Mammary epithelial cell (primary cell): ENCODE measurements around the gene HOXA10.

Source experiments
- CTCF ChIP-seq, 2 donors: IDR thresholded peaks in 1 of 2; conservative IDR thresholded peaks in 1 of 2; 2 replicates each; pipeline ENCODE4 v1.5.1; 2011 to 2012; ENCODE audit warnings: inconsistent platforms in 2 of 2, low read length in 2 of 2, mild to moderate bottlenecking in 2 of 2, control low read depth in 1 of 2, low read depth in 1 of 2; ENCODE audit not compliant: insufficient read depth in 1 of 2; ENCODE audit errors: extremely low read depth in 1 of 2
- EZH2 ChIP-seq: IDR thresholded peaks from 2 replicates; pipeline ENCODE4 v1.6.1; 2012; ENCODE audit warnings: low read length, inconsistent platforms, borderline replicate concordance

DNA sequence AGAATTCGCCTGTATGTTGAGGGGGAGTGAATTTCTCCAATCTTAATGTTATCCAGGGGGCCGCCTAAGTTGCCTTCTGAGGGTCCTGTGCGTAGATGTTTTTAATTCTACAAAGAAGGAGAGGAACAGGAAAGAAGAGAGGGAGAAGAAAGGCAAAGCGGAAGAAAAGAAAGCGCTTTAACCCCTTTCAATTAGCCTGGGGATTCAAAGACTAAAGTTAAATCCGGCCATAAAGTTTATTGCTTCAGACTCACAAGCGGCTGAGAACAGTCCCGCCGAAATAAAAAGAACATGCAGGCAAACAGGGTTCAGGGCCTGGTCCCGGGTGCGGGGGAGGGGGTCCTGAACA is 35.2 kb downstream of the HOXA10 start:
- TF ChIP-seq CTCF (conservative IDR thresholded peaks at IDR 0.05 in 1 of 2, IDR thresholded peaks at IDR 0.05 in 1 of 2; ENCODE audit: extremely low read depth in 1 of 2, insufficient read depth in 1 of 2, low read depth in 1 of 2, low read length in 2 of 2): no peak
- TF ChIP-seq EZH2: no peak
